AG04449 (cell line): Measurements from ENCODE around the gene M1AP.

Experiments used
- CTCF ChIA-PET: fragments of 350-600 bp; formaldehyde crosslinking; extraction: SDS; loops from one replicate; lab custom pipeline; 2021; ENCODE audit warnings: antibody characterized with exemption; lab: Yijun Ruan, JAX
- POLR2A ChIA-PET: fragments of 400-600, 350-600 bp; formaldehyde crosslinking; extraction: SDS; loops from one replicate; lab custom pipeline; 2020; ENCODE audit warnings: antibody characterized with exemption, inconsistent platforms; lab: Yijun Ruan, JAX
- DNase-seq: peaks from one replicate; pipeline ENCODE4 v3.0.0-alpha.2; 2010; ENCODE audit warnings: low read depth, low spot score
- H3K4me3 ChIP-seq: 2 replicates; pipeline ENCODE4 v1.5.1; 2011; ENCODE audit warnings: low read depth, mild to moderate bottlenecking, control low read depth, low read length
- CTCF ChIP-seq: IDR thresholded peaks from one replicate; pipeline ENCODE4 v1.5.1; 2011; ENCODE audit warnings: mild to moderate bottlenecking, moderate library complexity, low read length, control low read depth, inconsistent platforms; ENCODE audit not compliant: insufficient read depth; ENCODE audit errors: missing control alignments

M1AP gene

GRCh38 chr2:74617122-74617521, 31.0 kb downstream of the M1AP start:
- no peak for DNase-seq
- ChIA-PET CTCF (no interaction called here), POLR2A (no interaction called here)
- TF ChIP-seq CTCF: no peak
- no peak overlapping the region for H3K4me3 ChIP-seq

GRCh38 chr2:74606927-74607326, 41.2 kb downstream of the M1AP start:
- no peak overlapping the region for H3K4me3 ChIP-seq
- no peak for DNase-seq
- no peak for TF ChIP-seq CTCF
- ChIA-PET POLR2A (no interaction called here), CTCF (no interaction called here)

- DNase-seq: no peak
- CTCF ChIA-PET: interaction anchor here (8.1 kb wide), 1 partner anchor 15 kb away, joined by 86 read pairs; no protein-coding TSS in a partner anchor
- POLR2A ChIA-PET: no interaction called here
- H3K4me3 ChIP-seq: no peak overlapping the region
- no peak for TF ChIP-seq CTCF
Observed at GRCh38 chr2:74603282-74604000, 44.7 kb downstream of the M1AP start.

- TF ChIP-seq CTCF: no peak
- peak; percentile 21 for DNase-seq
- H3K4me3 ChIP-seq: no peak overlapping the region
- CTCF ChIA-PET: interaction anchor here (0.7 to 8.1 kb wide), 2 partner anchors 13 to 14 kb away, joined by 3 to 86 read pairs; no protein-coding TSS in a partner anchor
- POLR2A ChIA-PET: no interaction called here
Observed at GRCh38 chr2:74602586-74603281, 45.4 kb downstream of the M1AP start.

GRCh38 chr2:74599676-74600075, 48.5 kb downstream of the M1AP start:
- H3K4me3 ChIP-seq: no peak overlapping the region
- TF ChIP-seq CTCF: no peak
- ChIA-PET CTCF (interaction anchor here (8.1 kb wide), 1 partner anchor 11 kb away, joined by 86 read pairs; no protein-coding TSS in a partner anchor), POLR2A (no interaction called here)
- no peak for DNase-seq

- POLR2A ChIA-PET: no interaction called here
- DNase-seq: no peak
- no peak for TF ChIP-seq CTCF
- CTCF ChIA-PET: interaction anchor here (8.1 kb wide), 1 partner anchor 9 kb away, joined by 86 read pairs; no protein-coding TSS in a partner anchor
- no peak overlapping the region for H3K4me3 ChIP-seq
Observed at GRCh38 chr2:74597410-74597809, 50.7 kb downstream of the M1AP start.
